Vagina (tissue), 2 donors: ENCODE data around the gene SSX5.
"Not testable (repeated sequence)": the region's sequence is repeated elsewhere in the genome, so short reads cannot be mapped to it uniquely, and the experiment has no call there.

Experiments
- POLR2AphosphoS5 ChIP-seq, 2 donors: sonication (generic); formaldehyde crosslinking; IDR thresholded peaks; one replicate each; pipeline ENCODE4 v1.9.0; 2017; ENCODE audit warnings: antibody characterized with exemption in 2 of 2, mild to moderate bottlenecking in 2 of 2, low read depth in 1 of 2; ENCODE audit not compliant: insufficient read depth in 1 of 2
- TF ChIP-seq, protein P1 (sequence below), 3 experiments: fragments of 450-650 bp in 2 of 3; fragments of 200-600 bp in 1 of 3; sonication (generic) in 1 of 3; IDR thresholded peaks; one replicate each; pipeline ENCODE4 v1.5.1; 2017 to 2019; ENCODE audit warnings: antibody characterized with exemption in 3 of 3, mild to moderate bottlenecking in 2 of 3, moderate library complexity in 2 of 3

DNA sequence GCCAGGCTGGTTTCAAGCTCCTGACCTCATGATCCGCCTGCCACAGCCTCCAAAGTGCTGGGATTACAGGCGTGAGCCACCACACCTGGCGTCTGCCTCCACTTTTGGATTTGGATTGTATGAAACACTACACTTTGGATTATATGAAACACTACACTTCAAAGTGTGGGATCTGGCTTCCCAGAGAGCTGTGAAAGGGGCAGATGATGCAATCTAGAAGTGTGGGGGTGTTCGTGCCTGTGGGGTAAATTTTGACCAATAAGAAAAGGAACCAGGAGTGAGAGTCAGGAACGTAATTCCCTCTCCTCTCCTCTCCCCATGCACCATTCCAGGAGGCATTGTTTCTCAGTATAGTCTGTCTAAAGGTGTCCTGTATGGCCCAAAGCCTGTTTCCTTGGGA, 14.7 kb downstream of the SSX5 start:
- not testable (repeated sequence) for TF ChIP-seq POLR2AphosphoS5 (IDR thresholded peaks at IDR 0.05; ENCODE audit: insufficient read depth in 1 of 2, low read depth in 1 of 2)
- TF ChIP-seq, protein P1, sequence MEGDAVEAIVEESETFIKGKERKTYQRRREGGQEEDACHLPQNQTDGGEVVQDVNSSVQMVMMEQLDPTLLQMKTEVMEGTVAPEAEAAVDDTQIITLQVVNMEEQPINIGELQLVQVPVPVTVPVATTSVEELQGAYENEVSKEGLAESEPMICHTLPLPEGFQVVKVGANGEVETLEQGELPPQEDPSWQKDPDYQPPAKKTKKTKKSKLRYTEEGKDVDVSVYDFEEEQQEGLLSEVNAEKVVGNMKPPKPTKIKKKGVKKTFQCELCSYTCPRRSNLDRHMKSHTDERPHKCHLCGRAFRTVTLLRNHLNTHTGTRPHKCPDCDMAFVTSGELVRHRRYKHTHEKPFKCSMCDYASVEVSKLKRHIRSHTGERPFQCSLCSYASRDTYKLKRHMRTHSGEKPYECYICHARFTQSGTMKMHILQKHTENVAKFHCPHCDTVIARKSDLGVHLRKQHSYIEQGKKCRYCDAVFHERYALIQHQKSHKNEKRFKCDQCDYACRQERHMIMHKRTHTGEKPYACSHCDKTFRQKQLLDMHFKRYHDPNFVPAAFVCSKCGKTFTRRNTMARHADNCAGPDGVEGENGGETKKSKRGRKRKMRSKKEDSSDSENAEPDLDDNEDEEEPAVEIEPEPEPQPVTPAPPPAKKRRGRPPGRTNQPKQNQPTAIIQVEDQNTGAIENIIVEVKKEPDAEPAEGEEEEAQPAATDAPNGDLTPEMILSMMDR (IDR thresholded peaks at IDR 0.05) = not testable (repeated sequence)
